ENCODE results near the gene CFAP20DC.
A peak's percentile ranks its signal among the peaks of the same experiment; 100 is the strongest.

Gene CFAP20DC

GRCh38 chr3:58776231-58776630 lies 273.6 kb downstream of the CFAP20DC start:
- no peak for TF ChIP-seq ZFX (IDR thresholded peaks at IDR 0.05; ENCODE audit: borderline replicate concordance)
- TF ChIP-seq CTCF (IDR thresholded peaks at IDR 0.05): 0 out of 2 replicates have a peak, but pooled peaks have one; percentile 10
- no peak overlapping the region for H3K27ac ChIP-seq

GRCh38 chr3:58772462-58772861 lies 277.4 kb downstream of the CFAP20DC start:
- no peak for TF ChIP-seq ZFX (IDR thresholded peaks at IDR 0.05; ENCODE audit: borderline replicate concordance)
- TF ChIP-seq CTCF (IDR thresholded peaks at IDR 0.05): no peak
- H3K27ac ChIP-seq: no peak overlapping the region

- no peak for TF ChIP-seq CTCF (IDR thresholded peaks at IDR 0.05)
- H3K27ac ChIP-seq: no peak overlapping the region
Observed at GRCh38 chr3:58769065-58769464, 280.8 kb downstream of the CFAP20DC start.

- H3K27ac ChIP-seq: no peak overlapping the region
- TF ChIP-seq ZFX (IDR thresholded peaks at IDR 0.05; ENCODE audit: borderline replicate concordance) (no peak), CTCF (IDR thresholded peaks at IDR 0.05) (no peak)
Observed at GRCh38 chr3:58766587-58767282, 283.1 kb downstream of the CFAP20DC start.

GRCh38 chr3:58755150-58755549 lies 294.7 kb downstream of the CFAP20DC start:
- no peak for TF ChIP-seq CTCF (IDR thresholded peaks at IDR 0.05)
- no peak for TF ChIP-seq ZFX (IDR thresholded peaks at IDR 0.05; ENCODE audit: borderline replicate concordance)
- H3K27ac ChIP-seq: no peak overlapping the region

GRCh38 chr3:58754074-58754473 lies 295.8 kb downstream of the CFAP20DC start:
- no peak overlapping the region for H3K27ac ChIP-seq
- TF ChIP-seq ZFX (IDR thresholded peaks at IDR 0.05; ENCODE audit: borderline replicate concordance): no peak

GRCh38 chr3:58751882-58752567 lies 297.8 kb downstream of the CFAP20DC start:
- H3K27ac ChIP-seq: no peak overlapping the region
- no peak for TF ChIP-seq CTCF (IDR thresholded peaks at IDR 0.05)
- no peak for TF ChIP-seq ZFX (IDR thresholded peaks at IDR 0.05; ENCODE audit: borderline replicate concordance)
